Stimulated activated CD4-positive, alpha-beta T cell treated with anti-CD3 and anti-CD28 coated beads, Interleukin-1b, Interleukin-23, amount 100 ng/mL, for 48 hours (primary cell): Measurements from ENCODE around the gene UXS1.

ENCODE experiments used
- DNase-seq: peaks from one replicate; pipeline ENCODE4 v3.0.0-alpha.2; 2020

Gene UXS1

DNA sequence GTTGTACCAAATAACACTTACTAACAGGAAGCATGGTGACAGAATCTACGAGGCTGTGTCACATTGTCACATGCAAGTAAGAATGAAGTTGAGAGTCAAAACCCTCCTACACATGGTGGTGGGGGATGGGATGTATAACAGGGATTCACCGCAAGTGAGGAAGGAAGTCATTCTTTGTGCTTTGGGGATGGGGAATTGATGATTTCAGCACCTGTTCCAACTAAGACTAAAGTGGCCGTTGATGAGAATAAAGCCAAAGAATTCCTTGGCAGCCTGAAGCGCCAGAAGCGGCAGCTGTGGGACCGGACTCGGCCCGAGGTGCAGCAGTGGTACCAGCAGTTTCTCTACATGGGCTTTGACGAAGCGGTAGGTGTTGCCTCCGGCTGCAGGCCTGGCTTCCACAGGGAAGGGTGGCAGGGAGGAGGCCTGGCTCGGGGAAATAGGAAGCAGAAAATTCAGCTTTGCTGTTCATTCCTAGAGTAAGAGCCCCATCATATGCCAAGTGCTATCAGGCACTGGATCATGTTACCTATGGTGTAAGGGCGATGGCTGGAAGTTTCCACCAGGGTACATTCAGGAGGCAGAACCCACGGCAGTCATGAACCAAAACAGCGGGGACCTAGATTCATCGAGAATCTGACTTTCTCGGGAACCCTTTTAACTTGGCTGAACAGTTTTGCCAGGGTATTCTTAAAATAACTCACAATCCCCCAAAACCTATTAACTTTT lies 120.3 kb downstream of the UXS1 start:
- no peak for DNase-seq

DNA sequence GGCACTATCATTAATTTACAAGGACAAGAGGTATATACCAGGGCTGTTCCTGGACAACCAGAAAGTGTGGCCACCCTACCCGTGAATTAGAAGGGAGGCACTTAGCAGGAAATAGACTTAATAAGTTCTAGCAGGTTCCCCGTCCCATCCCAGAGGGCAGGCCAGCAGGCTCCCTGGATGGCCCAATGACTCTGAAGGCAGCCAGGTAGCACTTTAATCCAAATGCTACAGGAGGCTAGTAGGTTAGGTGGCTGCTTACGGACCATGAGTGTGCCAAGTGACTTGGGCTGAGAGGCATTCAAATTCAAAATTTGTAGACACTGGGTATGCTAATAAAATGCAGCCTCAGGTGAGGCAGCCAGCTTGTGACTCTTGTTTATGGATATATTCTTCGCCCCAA lies 123.9 kb downstream of the UXS1 start:
- DNase-seq: no peak

DNA sequence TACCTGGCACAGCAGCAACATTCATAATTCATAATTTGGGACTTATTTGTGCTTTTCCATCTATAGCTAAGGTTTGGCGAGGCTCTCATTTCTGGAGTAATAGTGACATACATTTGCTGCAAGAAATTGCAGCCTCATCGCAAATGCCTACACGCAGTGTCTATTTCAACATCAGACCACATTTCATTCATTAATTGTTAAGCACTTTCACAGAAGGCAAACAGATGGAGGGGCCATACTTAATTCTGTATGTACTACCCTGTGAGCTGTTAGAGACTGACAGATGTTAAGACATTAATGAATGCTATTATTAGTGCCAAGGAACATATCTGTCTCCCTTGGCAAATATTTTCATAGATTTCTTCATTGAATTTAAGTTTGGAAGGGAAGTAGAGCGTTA lies 125.7 kb downstream of the UXS1 start:
- no peak for DNase-seq

DNA sequence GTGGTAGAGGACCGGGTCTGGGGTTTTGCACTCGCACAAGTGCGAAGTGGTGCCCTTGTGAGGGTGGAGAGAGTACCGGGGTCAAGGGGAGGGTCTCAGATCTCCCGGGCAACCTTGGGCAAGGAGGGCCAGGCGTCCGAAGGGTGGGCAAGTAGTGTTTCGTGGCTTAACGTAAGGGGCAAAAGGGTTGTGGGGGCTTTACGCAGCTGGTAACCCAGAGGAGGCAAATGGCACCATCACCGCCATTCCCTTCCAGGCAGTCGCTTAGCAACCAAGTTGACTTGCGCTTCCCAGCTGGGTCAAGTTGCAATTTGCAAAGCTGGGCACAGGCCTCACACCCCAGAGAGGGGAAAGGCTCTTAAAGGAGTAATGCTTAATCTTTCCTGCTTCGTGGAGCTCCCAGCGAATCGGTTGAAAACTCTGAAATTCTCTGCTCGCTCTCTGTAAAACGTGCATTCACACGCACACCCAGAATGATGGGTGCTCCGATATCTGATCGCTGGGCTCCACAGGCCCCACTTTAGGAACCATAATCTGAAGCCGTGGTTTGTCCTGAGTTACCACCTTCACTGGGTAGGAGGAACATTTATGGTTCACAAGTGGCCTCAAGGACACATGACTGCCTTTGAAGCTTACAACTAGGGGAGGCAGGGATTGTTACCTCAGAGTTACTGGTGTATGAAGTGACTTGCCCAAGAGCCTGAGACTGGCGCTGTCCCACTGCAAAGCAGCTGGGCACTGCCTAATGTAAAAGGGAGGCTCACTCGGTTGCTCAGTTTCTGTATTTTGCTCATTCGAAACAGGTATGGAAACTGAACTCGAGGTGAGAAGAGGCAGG lies 127.9 kb downstream of the UXS1 start:
- no peak for DNase-seq

DNA sequence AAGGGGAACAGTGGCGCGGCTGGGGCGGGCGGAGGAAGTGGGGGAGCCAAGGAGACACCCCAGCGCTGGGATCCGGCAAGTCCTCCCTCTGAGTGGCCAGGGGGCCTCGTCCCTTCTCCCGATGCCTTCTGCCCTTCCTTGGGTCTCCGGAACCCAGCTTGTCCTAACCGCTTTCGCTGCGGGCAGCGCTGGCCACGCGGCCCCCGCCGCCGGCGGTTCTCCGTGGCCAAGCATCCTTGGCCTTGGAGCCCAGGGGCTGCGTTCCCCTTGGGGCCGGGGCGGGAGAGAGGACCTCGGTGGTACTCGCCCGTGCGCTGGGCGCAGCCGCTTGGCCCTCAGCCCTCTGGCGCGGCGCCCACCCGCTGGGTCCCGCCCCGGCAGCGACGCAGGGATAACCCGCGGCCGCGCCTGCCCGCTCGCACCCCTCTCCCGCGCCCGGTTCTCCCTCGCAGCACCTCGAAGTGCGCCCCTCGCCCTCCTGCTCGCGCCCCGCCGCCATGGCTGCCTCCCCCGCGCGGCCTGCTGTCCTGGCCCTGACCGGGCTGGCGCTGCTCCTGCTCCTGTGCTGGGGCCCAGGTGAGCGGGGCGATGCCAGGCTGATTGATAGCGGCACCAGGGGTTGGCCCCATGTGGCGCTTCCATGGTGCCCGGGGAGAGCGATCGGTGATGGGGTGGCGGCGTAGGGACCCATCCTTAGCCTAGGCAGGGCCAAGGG lies 128.7 kb downstream of the UXS1 start:
- DNase-seq: no peak

DNA sequence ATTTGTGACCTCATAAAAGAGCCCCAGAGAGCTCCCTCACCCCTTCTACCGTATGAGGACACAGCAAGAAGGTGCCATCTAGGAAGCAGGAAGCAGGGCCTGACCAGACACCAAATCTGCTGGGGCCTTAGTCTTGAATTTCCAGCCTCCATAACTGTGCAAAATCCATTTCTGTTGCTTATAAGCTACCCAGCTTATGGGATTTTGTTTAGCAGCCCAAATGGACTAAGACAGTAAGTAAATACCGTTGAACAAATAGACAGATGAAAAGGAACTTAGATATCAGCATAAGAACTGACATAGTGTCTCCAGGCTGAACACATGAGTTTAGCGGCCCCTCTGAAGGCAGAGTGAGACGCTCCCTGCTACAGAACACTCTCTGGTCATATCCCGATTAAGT lies 130.9 kb downstream of the UXS1 start:
- no peak for DNase-seq

DNA sequence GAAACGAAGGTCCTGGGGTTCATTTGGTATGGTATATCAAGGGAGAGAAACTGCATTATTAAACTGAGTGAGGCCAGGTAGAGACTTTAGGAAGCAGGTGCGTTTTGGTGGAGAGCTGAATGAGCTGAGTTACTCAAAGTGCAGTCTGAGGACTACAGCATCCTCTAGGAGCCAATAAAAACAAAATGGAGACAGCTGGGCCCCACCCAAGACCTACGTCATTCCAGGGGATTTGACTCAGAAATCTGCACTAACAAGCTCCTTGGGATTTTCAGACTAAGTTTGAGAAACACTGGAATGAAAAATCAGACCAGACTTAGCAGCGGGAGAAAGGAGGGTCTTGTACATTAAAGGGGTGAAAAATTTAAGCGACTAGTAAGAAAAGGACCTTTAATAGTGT lies 131.5 kb downstream of the UXS1 start:
- DNase-seq: no peak

DNA sequence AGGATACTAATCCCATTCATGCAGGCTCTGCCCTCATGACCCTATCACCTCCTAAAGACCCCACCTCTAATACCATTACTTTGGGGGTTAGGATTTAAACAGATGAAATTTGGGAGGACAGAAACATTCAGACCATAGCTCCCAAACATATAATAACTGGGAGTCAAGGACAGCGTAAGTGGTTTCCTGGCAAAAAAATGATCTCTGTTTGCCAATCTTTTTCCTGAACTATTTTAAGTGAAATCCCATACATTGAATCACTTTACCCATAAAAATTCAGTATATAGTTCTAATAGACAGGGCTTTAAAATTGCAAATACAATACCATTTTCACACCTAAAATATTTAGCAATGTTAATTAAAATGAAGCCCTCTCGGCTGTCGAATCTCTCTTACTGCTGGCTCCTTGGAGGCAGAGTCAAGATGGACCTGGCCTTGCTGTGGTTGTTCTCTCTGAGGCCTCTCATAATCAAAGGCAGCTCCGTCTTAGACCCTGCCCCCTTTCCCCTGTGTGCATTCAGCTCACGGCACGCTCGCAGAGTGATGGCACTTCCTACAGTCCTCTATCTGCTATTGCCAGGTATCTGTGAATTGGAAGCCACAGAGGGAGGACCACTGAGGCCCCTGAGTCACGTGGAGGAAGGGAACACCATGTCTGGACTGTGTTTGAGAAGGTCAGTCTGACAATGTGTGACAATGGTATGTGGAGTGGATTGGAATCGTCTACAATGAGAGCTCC lies 132.3 kb downstream of the UXS1 start:
- DNase-seq: no peak

DNA sequence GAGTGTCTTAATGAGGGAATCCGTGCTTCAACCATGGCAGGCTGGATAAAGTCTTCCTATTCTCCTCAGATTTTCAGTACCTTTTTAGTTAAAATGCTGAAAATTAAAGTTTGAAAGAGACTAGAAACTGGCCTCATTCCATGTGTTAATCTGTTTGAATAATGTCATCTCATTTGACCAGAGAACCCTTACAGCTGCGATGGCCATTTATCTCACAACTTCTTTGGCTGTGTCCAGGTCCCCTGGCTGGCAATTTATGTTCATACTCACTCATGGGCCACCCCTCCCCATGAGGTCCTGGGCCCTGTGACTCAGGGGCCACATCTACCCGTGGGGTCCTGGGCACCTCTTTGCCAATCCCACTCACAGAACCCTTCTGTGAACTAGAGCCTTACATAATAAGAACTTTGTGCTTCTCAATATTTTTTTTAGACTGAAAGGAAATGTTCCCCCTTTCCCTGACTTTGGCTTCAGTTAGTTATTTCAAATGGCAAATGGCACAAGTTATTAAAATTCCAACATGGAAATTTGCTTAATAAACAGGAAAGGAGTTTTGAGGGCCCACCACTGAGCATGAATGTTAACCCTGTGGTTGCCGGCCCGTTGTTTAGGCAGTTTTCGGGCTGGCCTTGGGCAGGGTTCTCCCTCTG lies 134.6 kb downstream of the UXS1 start:
- DNase-seq: no peak

DNA sequence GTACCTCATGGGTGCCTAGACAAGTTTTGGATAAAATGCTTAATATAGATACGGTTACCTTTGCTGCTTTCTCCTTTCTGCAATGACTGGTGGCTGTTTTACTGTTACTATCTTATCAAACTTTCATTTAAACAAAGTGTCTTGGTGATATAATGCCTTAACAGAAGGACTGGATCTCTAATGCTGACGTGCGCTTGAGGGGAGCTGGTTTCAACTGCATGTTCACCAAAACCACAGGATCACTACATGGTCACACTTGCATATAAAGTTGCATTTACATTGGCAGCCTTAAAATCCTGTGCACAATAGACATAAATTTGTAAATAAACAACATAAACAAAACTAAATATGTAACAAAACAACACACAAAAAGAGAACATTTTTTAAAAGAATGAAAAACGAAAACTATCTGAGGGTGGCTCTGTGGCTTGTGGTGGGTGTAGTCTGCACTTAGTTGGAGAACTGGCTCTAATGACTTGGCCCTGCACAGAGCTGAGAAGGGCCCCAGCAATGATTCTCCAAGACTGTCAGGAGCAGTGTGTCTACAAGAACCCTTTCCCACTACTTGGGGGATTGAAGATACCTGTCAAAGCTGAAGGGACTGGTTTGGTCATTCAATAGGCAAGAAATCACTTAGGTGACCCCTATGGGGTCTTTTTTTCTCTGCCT lies 135.5 kb downstream of the UXS1 start:
- DNase-seq: no peak

DNA sequence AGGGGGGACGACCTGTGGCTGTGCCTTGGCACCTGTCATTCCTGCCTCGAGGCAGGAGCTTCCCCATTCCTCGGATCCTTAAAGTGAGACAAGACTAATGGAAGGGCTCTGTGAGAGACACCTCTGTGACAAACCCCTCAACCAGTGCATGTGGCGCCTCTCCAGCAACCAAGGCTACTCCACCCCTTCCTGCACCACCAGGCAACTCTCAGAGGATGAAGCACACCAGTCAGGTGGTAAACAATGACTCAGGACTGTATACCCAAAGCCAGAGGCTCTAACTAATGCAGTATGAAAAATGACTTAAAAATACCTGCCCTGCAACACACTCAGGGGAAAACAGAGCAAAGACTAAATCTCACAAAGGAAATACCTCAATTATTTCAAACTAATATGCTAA lies 136.9 kb downstream of the UXS1 start:
- DNase-seq: peak; percentile 41

DNA sequence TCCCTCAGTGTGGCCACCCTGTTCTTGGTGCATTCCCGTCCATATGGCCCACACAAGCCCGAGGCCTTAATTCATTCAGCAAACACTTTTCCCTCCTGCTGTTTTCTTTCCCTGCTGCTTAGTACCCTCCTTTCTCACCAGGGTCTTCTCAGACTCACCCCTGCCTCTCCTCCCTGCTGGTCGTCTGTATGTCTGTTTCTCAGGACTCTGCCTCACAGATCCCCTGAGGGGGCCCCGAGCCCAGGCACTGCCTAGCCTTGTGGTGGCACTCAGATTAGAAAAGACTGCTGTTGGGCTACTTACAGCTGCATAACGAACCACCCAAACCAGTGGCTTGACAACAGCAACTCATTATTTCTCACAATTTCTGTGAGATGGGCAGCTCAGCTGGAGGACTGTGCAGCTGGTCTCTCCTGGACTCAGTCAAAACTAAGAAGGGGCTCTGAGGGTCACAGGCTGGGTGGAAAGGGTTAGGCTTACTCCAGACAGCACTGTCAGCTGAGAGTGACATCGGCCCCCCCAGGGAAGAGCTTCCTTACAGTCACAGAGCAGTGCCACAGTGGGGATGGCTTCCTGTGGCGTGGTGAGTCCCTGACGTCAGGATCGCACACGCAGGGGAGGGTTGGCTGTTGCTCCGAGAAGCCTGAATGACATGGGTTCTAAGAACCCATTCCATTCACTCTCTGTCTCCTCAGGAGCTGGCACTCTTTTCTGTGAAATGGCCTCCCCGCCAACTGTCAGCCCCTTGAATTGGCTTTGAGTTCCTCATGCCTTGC lies 139.0 kb downstream of the UXS1 start:
- DNase-seq: no peak

DNA sequence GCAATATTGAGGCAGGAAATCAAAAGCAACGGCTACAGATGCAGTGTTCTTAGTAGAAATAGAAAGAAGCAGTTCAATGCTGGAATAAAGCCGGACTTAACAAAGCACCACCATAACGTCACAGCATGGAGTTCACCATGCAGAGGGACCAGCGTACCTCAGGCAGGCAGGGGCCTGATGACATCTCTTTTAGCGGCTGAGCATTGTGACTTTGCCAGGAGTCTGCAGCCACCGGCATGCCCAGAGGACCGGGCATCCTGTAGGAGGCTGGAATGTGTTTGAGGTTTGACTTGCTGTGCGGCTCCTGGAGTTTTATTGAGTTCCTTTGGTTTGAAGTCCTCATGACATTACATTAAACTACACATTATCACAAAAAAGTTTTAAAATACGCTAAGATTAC lies 139.8 kb downstream of the UXS1 start:
- DNase-seq: no peak

DNA sequence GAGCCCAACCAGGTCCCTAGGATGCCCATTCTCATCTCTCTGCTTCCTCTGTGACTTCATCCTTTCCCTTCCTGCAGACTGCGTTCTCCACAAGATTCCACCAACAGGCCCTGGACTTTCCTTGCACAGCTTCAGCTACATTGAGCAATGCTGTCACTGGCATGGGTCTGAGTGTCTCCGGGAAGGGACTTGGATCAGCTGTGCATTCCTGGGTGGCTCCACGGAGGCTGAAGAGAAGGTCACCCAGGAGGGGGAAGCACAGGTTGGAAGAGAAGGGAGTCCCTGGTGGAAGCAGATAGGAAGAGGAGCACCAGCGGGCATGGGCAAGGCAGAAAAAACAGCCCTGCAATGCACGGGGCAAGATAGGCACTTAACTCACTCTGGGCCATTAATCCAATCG lies 140.5 kb downstream of the UXS1 start:
- DNase-seq: no peak

DNA sequence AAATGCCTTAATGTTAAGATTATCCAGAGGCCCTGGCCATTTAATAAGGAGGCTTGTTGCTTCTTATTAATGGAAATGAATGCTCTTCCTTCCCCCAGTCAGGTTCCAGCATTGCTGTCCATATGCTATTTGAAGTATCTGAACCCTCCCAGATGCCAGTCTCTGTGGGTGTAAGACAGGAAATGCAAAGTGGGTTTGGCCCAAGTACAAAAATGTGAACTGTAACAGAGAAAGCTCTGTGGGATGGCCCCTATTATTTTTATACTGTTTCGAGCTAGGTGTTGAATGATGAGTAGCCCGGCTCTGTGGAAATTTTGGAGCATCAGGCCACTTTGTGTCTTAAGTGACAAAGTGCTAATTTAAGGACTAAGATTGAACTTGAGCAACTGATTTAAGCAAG lies 141.0 kb downstream of the UXS1 start:
- DNase-seq: no peak

DNA sequence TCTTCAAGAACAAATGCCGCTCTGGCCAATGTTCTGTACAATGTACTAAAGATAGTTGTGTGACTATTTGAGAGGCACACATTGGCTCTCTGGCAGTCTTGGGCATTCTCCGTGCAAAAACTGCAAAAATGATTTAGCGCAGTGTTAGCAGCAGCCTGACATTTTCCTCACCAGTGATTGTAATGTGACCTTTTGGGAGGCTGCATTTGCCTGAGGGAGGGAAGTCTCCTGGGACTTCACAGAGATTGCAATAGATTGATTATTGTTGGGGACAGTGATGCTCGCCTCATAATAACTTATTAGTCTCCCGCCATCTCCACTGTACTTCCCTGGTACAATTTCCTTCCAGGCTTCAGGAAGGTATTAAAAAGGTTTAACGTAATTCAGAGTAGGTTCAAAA lies 149.2 kb downstream of the UXS1 start:
- DNase-seq: no peak

DNA sequence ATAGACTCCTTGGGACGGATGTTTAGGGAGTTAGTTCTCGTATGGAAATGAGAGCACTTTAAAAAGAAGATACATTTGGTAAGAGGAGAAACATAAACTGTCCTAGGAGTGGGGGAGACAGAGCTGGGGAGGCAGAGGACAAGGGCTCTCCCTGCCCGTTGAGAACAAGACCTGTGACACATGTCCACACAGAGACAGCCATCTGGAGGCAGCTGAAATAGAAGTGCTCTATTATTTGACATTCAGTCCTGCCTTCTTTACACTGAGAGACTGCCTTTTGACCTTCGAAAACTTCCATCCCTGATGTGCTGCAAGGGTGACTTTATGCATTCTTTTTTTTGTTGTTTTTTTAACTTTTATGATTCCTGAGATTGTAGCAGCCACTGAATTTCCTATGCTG lies 150.1 kb downstream of the UXS1 start:
- DNase-seq: no peak
